Esophagus squamous epithelium (tissue), 5 donors: Measurements from ENCODE around the gene HMCN2. TPM values are rescaled to one million over a fixed set of nuclear protein-coding genes. Genes with fewer than 3 reads are reported as not detected.
"Not testable (repeated sequence)": the region's sequence is repeated elsewhere in the genome, so short reads cannot be mapped to it uniquely, and the experiment has no call there.

Experiments used
- DNase-seq: peaks from one replicate; lab custom pipeline; 2025; lab: John Stamatoyannopoulos, UW
- H3K27ac ChIP-seq, 4 donors: fragments of 200-600 bp; sonication (generic); one replicate each; pipeline ENCODE4 v1.5.1; 2016 to 2019; ENCODE audit warnings: mild to moderate bottlenecking in 1 of 4
- H3K27me3 ChIP-seq, 4 donors: fragments of 200-600 bp; sonication (generic); 1 replicate in 3 of 4; 2 replicates in 1 of 4; pipeline versions ENCODE4 v1.5.1 to v1.6.0; 2017 to 2021; ENCODE audit warnings: antibody characterized with exemption in 1 of 4
- H3K36me3 ChIP-seq, 3 donors: fragments of 200-600 bp; sonication (generic); one replicate each; pipeline ENCODE4 v1.5.1; 2016 to 2019
- H3K4me1 ChIP-seq, 3 donors: fragments of 200-600 bp; sonication (generic); one replicate each; pipeline ENCODE4 v1.5.1; 2017 to 2019
- H3K4me3 ChIP-seq, 4 donors: fragments of 200-600 bp; sonication (generic); 1 replicate in 3 of 4; 2 replicates in 1 of 4; pipeline ENCODE4 v1.5.1; 2016 to 2019; ENCODE audit warnings: mild to moderate bottlenecking in 2 of 4, moderate library complexity in 1 of 4
- H3K9me3 ChIP-seq, 3 donors: fragments of 200-600 bp; sonication (generic); one replicate each; pipeline ENCODE4 v1.5.1; 2016 to 2019
- POLR2A ChIP-seq, 4 donors: fragments of 450-650 bp; IDR thresholded peaks; one replicate each; pipeline ENCODE4 v1.6.1; 2017; ENCODE audit warnings: antibody characterized with exemption in 4 of 4, mild to moderate bottlenecking in 4 of 4, moderate library complexity in 3 of 4
- WGBS, 2 donors: methylation state at CpG; one replicate each; pipeline ENCODE4 v1.1.5; 2018; 5-methylcytosine and 5-hydroxymethylcytosine counted together
- intact Hi-C: fragments of 100-400 bp; cut with DNase I; formaldehyde crosslinking; loops from one replicate; pipeline ENCODE4 v1.15.0; 2022
- total RNA-seq, 4 donors: library from RNA; depleted of rRNA; stranded (reverse); fragments of >200 nt; gene quantifications; one replicate each; pipeline ENCODE4 v1.1.0, GENCODE V29; 2016
- TF ChIP-seq, protein P1 (sequence below), 6 experiments: fragments of 450-650 bp in 4 of 6; fragments of 200-600 bp in 2 of 6; sonication (generic) in 2 of 6; IDR thresholded peaks; one replicate each; pipeline ENCODE4 v1.5.1; 2016 to 2019; ENCODE audit warnings: antibody characterized with exemption in 6 of 6, mild to moderate bottlenecking in 4 of 6, moderate library complexity in 4 of 6
- donor health status: DM: yes; HTN: yes; CAD: no.

The HMCN2 gene
- total RNA-seq, 4 donors from 2014 or later = 0.53 to 4.8 (median 0.78) TPM

DNA sequence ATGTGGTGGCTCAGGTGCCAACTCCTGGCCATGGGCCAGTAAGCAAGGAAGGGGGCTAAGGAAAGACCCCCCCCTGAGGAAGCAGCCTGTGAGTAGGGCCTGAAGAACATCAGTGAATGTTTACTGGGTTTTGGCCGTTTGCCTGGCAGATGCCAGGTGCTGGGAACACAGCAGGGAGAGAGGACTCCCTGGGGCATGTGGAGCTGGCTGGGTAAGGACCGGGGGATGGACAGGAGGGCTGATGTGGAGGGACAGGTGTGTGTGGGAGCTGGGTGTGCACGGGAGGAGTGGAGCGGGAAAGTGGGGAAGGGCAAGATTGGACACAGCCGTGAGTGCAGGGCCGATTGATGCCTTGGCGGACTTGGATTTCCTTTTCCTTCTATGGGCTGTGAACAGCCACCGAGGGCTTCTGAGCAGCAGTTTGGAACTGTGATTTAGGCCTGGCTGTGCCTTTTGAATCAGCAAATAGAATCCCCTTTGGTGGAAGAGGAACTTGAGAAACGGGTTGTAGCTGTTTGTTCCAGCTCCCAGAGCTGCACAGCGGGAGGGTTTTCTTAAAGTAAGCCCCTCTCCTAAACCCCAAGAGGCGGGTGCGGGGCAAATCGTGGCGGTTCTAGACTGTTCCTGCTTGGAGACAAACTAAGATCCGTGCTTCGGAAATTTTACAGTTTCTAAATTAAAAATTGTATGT is 3.1 kb downstream of the HMCN2 start:
- no peaks in the 10 kb centered on the region for H3K36me3 ChIP-seq
- DNase-seq = no peak
- peak overlapping the region; percentile 57 to 90 (median 82) for H3K27ac ChIP-seq
- H3K4me3 ChIP-seq = peak overlapping the region in 1 of 4 donors; percentile 39
- no peaks in the 10 kb centered on the region for H3K9me3 ChIP-seq
- TF ChIP-seq, protein P1, sequence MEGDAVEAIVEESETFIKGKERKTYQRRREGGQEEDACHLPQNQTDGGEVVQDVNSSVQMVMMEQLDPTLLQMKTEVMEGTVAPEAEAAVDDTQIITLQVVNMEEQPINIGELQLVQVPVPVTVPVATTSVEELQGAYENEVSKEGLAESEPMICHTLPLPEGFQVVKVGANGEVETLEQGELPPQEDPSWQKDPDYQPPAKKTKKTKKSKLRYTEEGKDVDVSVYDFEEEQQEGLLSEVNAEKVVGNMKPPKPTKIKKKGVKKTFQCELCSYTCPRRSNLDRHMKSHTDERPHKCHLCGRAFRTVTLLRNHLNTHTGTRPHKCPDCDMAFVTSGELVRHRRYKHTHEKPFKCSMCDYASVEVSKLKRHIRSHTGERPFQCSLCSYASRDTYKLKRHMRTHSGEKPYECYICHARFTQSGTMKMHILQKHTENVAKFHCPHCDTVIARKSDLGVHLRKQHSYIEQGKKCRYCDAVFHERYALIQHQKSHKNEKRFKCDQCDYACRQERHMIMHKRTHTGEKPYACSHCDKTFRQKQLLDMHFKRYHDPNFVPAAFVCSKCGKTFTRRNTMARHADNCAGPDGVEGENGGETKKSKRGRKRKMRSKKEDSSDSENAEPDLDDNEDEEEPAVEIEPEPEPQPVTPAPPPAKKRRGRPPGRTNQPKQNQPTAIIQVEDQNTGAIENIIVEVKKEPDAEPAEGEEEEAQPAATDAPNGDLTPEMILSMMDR (IDR thresholded peaks at IDR 0.05) = no peak
- no peak for TF ChIP-seq POLR2A (IDR thresholded peaks at IDR 0.05)
- peaks cover 0 to 53% (median 5%) of the 10 kb centered on the region in 4 donors for H3K27me3 ChIP-seq
- intact Hi-C loops = loop anchor here (10.0 kb wide), 1 partner anchor 66 kb away; no protein-coding TSS in a partner anchor
- WGBS, 2 donors = 32 to 39% methylated on average over 16 of the region's 16 CpGs
- H3K4me1 ChIP-seq = peaks cover 7 to 42% (median 15%) of the 10 kb centered on the region in 3 donors

DNA sequence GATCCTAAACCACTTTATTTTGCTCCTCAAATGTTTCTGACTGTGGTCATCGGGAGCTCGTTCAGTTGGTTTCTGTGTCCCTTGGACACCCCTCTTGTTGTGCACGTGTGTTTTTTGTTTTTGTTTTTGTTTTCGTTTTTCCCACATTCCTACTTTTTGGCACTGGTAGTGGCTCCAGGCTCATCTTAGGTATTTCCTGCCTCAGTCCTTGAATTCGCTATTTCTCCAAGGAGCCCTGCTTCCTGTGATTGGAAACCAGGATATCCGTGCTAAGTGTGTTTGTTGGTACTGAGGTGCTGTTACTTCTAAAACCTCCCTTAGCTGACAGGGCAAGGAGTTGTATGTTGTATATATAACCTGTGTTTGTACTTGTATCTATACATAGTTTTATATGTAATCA is 5.9 kb downstream of the HMCN2 start:
- Histone ChIP-seq H3K4me1 (peaks cover 0 to 14% (median 6%) of the 10 kb centered on the region in 3 donors), H3K9me3 (no peaks in the 10 kb centered on the region), H3K27ac (peak overlapping the region in 3 of 4 donors; percentile 70 to 84 (median 79)), H3K27me3 (peaks cover 0 to 25% (median 0%) of the 10 kb centered on the region in 4 donors), H3K36me3 (no peaks in the 10 kb centered on the region), H3K4me3 (no peak overlapping the region)
- intact Hi-C loops = no loop called here
- DNase-seq = no peak
- WGBS, 2 donors = 62 to 70% methylated on average over 6 of the region's 6 CpGs
- TF ChIP-seq, protein P1 (IDR thresholded peaks at IDR 0.05) = no peak
- TF ChIP-seq POLR2A (IDR thresholded peaks at IDR 0.05) = no peak

- H3K27ac ChIP-seq = no peak overlapping the region
- TF ChIP-seq, protein P1 (IDR thresholded peaks at IDR 0.05) = no peak
- no peak for TF ChIP-seq POLR2A (IDR thresholded peaks at IDR 0.05)
- no peaks in the 10 kb centered on the region for H3K9me3 ChIP-seq
- peaks cover 0 to 4% (median 0%) of the 10 kb centered on the region in 3 donors for H3K4me1 ChIP-seq
- intact Hi-C loops = no loop called here
- WGBS, 2 donors = 74 to 87% methylated on average over 6 to 9 of the region's 9 CpGs
- DNase-seq = no peak
- no peaks in the 10 kb centered on the region for H3K27me3 ChIP-seq
- no peaks in the 10 kb centered on the region for H3K36me3 ChIP-seq
- no peak overlapping the region for H3K4me3 ChIP-seq
Observed at GRCh38 chr9:130275156-130275555, 9.6 kb downstream of the HMCN2 start.

- TF ChIP-seq, protein P1 (IDR thresholded peaks at IDR 0.05) = no peak
- TF ChIP-seq POLR2A (IDR thresholded peaks at IDR 0.05) = no peak
- no peaks in the 10 kb centered on the region for H3K27me3 ChIP-seq
- WGBS, 2 donors = 33% methylated on average over 1 of the region's 3 CpGs; no CpG with 5 or more reads in 1 of the 2 donors
- intact Hi-C loops = no loop called here
- H3K9me3 ChIP-seq = no peaks in the 10 kb centered on the region
- H3K4me1 ChIP-seq = peaks cover 0 to under 1% (median 0%) of the 10 kb centered on the region in 3 donors
- H3K36me3 ChIP-seq = no peaks in the 10 kb centered on the region
- H3K27ac ChIP-seq = peak overlapping the region in 2 of 4 donors; percentile 38 to 57
- no peak for DNase-seq
- no peak overlapping the region for H3K4me3 ChIP-seq
Observed at GRCh38 chr9:130276121-130276520, 10.6 kb downstream of the HMCN2 start.

- Histone ChIP-seq H3K4me3 (no peak overlapping the region), H3K27ac (peak overlapping the region in 2 of 4 donors; percentile 38 to 57), H3K9me3 (no peaks in the 10 kb centered on the region), H3K27me3 (no peaks in the 10 kb centered on the region), H3K4me1 (no peaks in the 10 kb centered on the region), H3K36me3 (no peaks in the 10 kb centered on the region)
- no peak for TF ChIP-seq POLR2A (IDR thresholded peaks at IDR 0.05)
- TF ChIP-seq, protein P1 (IDR thresholded peaks at IDR 0.05) = no peak
- WGBS, 2 donors = 85 to 86% methylated on average over 2 to 4 of the region's 11 CpGs
- no peak for DNase-seq
- intact Hi-C loops = no loop called here
Observed at GRCh38 chr9:130276955-130277354, 11.4 kb downstream of the HMCN2 start.

GRCh38 chr9:130277525-130277924 is 12.0 kb downstream of the HMCN2 start:
- H3K4me3 ChIP-seq, DNase-seq, H3K36me3 ChIP-seq, H3K27ac ChIP-seq, H3K9me3 ChIP-seq, H3K27me3 ChIP-seq, H3K4me1 ChIP-seq, intact Hi-C loops: not testable (repeated sequence)
- WGBS, 2 donors = 86 to 91% methylated on average over 1 of the region's 1 CpG
